Renal pelvis (tissue), 3 donors: ENCODE data around the gene SSR2. TPM values are rescaled to one million over a fixed set of nuclear protein-coding genes. Genes with fewer than 3 reads are reported as not detected.

ENCODE experiments used
- polyA plus RNA-seq, 3 donors: library from polyadenylated mRNA; unstranded; fragments of 120-200 nt; gene quantifications; one replicate each; pipeline ENCODE4 v1.2.1, GENCODE V29; 2013; ENCODE audit not compliant: insufficient read length in 3 of 3

Gene SSR2
- polyA plus RNA-seq, 3 donors = 354 to 431 (median 363) TPM

Other genes with a start within 250 kb of the SSR2 start
- 10 to 100 TPM; 40.4 to 70.5 (median 60.6) TPM for gene GON4L, start 163.7 kb downstream of the SSR2 start, polyA plus RNA-seq
- 10 to 100 TPM; 17.4 to 20.3 (median 19.2) TPM for gene SYT11, start 161.4 kb downstream of the SSR2 start, polyA plus RNA-seq
- 10 to 100 TPM; 53.2 to 60.9 (median 54.4) TPM for gene RIT1, start 109.6 kb downstream of the SSR2 start, polyA plus RNA-seq
- gene KHDC4, start 86.5 kb downstream of the SSR2 start, polyA plus RNA-seq = 10 to 100 TPM; 43.9 to 77.9 (median 74.4) TPM
- gene RXFP4, start 79.3 kb downstream of the SSR2 start, polyA plus RNA-seq = under 1 TPM in 1 of 3 donors, not detected in 2; 0.24 TPM
- 10 to 100 TPM; 77.3 to 79.9 (median 77.7) TPM for gene ARHGEF2, start 42.4 kb downstream of the SSR2 start, polyA plus RNA-seq
- 10 to 100 TPM; 57.5 to 59.6 (median 58.5) TPM for gene UBQLN4, start 32.8 kb upstream of the SSR2 start, polyA plus RNA-seq
- gene LAMTOR2, start 33.8 kb upstream of the SSR2 start, polyA plus RNA-seq = 10 to 100 TPM; 55.9 to 67.2 (median 63.9) TPM
- gene RAB25, start 40.2 kb upstream of the SSR2 start, polyA plus RNA-seq = 10 to 100 TPM; 54.4 to 61.6 (median 55.3) TPM
- 10 to 100 TPM; 43.2 to 53.5 (median 50.1) TPM for gene MEX3A, start 61.5 kb upstream of the SSR2 start, polyA plus RNA-seq
- 100 to 1,000 TPM in 2 of 3 donors, 10 to 100 TPM in 1; 84.6 to 104 (median 103) TPM for gene LMNA, start 93.8 kb upstream of the SSR2 start, polyA plus RNA-seq
- 10 to 100 TPM; 21.2 to 27.5 (median 21.3) TPM for gene SEMA4A, start 132.6 kb upstream of the SSR2 start, polyA plus RNA-seq
- 10 to 100 TPM; 28.4 to 38.0 (median 29.6) TPM for gene SLC25A44, start 173.2 kb upstream of the SSR2 start, polyA plus RNA-seq
- 100 to 1,000 TPM in 1 of 3 donors, 10 to 100 TPM in 2; 89.6 to 102 (median 99.1) TPM for gene PMF1, start 192.1 kb upstream of the SSR2 start, polyA plus RNA-seq
- 1 to 10 TPM; 1.7 to 8.8 (median 8.0) TPM for gene BGLAP, start 221.2 kb upstream of the SSR2 start, polyA plus RNA-seq
- gene PAQR6, start 227.1 kb upstream of the SSR2 start, polyA plus RNA-seq = 1 to 10 TPM; 5.0 to 7.1 (median 7.1) TPM